Measurements from ENCODE around the gene USP3. TPM values are rescaled to one million over a fixed set of nuclear protein-coding genes. Genes with fewer than 3 reads are reported as not detected.

Gene USP3
- total RNA-seq, 1 experiment from 2014 or later = 36.6 TPM

DNA sequence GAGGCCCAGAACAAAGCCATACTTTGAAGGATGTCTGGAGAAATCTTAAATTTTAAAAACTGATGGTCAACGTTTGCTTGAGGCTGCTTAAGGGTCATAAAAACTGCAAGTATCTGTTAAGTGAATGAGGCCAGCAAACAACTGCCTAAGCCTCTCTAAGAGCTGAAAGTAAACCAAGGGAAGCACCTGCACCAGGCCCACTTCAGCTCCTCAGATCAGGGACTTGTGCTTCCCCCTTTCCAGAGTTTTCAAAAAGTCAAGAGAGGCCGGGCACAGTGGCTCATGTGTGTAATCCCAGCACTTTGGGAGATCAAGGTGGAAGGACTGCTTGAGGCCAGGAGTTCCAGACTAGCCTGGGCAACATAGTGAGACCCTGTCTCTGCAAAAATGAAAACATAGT is 101.9 kb downstream of the USP3 start (continued):
- TF ChIP-seq AFF4 (CRISPR knock-in tag; IDR thresholded peaks at IDR 0.05; ENCODE audit: borderline replicate concordance) (no peak), ZBTB43 (CRISPR knock-in tag; IDR thresholded peaks at IDR 0.05) (no peak)

GRCh38 chr15:63608989-63609388 is 104.6 kb downstream of the USP3 start:
- H3K36me3 Mint-ChIP-seq = peaks cover 9% of the 10 kb centered on the region; the same call in 1 of the 2 replicates

GRCh38 chr15:63609448-63609847 is 105.1 kb downstream of the USP3 start:
- Mint-ChIP-seq H3K9me3 (no peaks in the 10 kb centered on the region), H3K4me1 (0 out of 2 replicates have a peak, but pooled peaks cover 4% of the 10 kb centered on the region), H3K27me3 (ENCODE audit: low read depth) (no peaks in the 10 kb centered on the region), H3K27ac (no peak overlapping the region), H3K36me3 (peaks cover 9% of the 10 kb centered on the region; the same call in 1 of the 2 replicates), H3K4me3 (no peak overlapping the region)
- ATAC-seq = no peak
- ChIA-PET CTCF (interaction anchor here (0.5 to 2.2 kb wide), 55 partner anchors 9 to 762 kb away, joined by 3 to 59 read pairs (median 4); partner anchors contain the start of genes DAPK2, PPIB and USP3), POLR2A (no interaction called here)
- TF ChIP-seq, protein P1, sequence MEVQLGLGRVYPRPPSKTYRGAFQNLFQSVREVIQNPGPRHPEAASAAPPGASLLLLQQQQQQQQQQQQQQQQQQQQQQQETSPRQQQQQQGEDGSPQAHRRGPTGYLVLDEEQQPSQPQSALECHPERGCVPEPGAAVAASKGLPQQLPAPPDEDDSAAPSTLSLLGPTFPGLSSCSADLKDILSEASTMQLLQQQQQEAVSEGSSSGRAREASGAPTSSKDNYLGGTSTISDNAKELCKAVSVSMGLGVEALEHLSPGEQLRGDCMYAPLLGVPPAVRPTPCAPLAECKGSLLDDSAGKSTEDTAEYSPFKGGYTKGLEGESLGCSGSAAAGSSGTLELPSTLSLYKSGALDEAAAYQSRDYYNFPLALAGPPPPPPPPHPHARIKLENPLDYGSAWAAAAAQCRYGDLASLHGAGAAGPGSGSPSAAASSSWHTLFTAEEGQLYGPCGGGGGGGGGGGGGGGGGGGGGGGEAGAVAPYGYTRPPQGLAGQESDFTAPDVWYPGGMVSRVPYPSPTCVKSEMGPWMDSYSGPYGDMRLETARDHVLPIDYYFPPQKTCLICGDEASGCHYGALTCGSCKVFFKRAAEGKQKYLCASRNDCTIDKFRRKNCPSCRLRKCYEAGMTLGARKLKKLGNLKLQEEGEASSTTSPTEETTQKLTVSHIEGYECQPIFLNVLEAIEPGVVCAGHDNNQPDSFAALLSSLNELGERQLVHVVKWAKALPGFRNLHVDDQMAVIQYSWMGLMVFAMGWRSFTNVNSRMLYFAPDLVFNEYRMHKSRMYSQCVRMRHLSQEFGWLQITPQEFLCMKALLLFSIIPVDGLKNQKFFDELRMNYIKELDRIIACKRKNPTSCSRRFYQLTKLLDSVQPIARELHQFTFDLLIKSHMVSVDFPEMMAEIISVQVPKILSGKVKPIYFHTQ (CRISPR knock-in tag; IDR thresholded peaks at IDR 0.05) = no peak
- no peak for DNase-seq (ENCODE audit: low spot score)

More at GRCh38 chr15:63608989-63609388, 104.6 kb downstream of the USP3 start:
- no peak for ATAC-seq
- Mint-ChIP-seq H3K9me3 (no peaks in the 10 kb centered on the region), H3K27me3 (ENCODE audit: low read depth) (peaks cover 2% of the 10 kb centered on the region; the same call in 1 of the 2 replicates), H3K27ac (no peak overlapping the region), H3K4me3 (no peak overlapping the region), H3K4me1 (0 out of 2 replicates have a peak, but pooled peaks cover 4% of the 10 kb centered on the region)
- TF ChIP-seq NFYB (CRISPR knock-in tag; conservative IDR thresholded peaks at IDR 0.05; ENCODE audit: low read depth) (no peak), ELF4 (CRISPR knock-in tag; IDR thresholded peaks at IDR 0.05; ENCODE audit: low read depth) (no peak), MYBL2 (CRISPR knock-in tag; IDR thresholded peaks at IDR 0.05) (no peak), FOXK1 (CRISPR knock-in tag; IDR thresholded peaks at IDR 0.05) (no peak), ZNF121 (CRISPR knock-in tag; IDR thresholded peaks at IDR 0.05) (no peak), EMX1 (CRISPR knock-in tag; IDR thresholded peaks at IDR 0.05) (no peak), ZNF423 (CRISPR knock-in tag; IDR thresholded peaks at IDR 0.05) (no peak)
- no peak for DNase-seq (ENCODE audit: low spot score)
- ChIA-PET POLR2A (no interaction called here), CTCF (interaction anchor here (1.0 to 1.4 kb wide), 3 partner anchors 14 to 144 kb away, joined by 3 to 10 read pairs (median 8); no protein-coding TSS in a partner anchor)

- H3K27ac Mint-ChIP-seq = peak overlapping the region; percentile 31; the same call in 1 of the 2 replicates
- no peak overlapping the region for H3K4me3 Mint-ChIP-seq
- ChIA-PET POLR2A (no interaction called here), CTCF (interaction anchor here (0.5 to 2.2 kb wide), 55 partner anchors 10 to 763 kb away, joined by 3 to 59 read pairs (median 4); partner anchors contain the start of genes DAPK2, PPIB and USP3)
- DNase-seq (ENCODE audit: low spot score) = peak; percentile 78
- no peaks in the 10 kb centered on the region for H3K27me3 Mint-ChIP-seq (ENCODE audit: low read depth)
- ATAC-seq = peak; percentile 95
- peaks cover 14% of the 10 kb centered on the region; the same call in 1 of the 2 replicates for H3K36me3 Mint-ChIP-seq
- 0 out of 2 replicates have a peak, but pooled peaks cover 4% of the 10 kb centered on the region for H3K4me1 Mint-ChIP-seq
- no peaks in the 10 kb centered on the region for H3K9me3 Mint-ChIP-seq
- no peak for TF ChIP-seq ETV6 (CRISPR knock-in tag; IDR thresholded peaks at IDR 0.05)
- TF ChIP-seq NFATC4 (CRISPR knock-in tag; IDR thresholded peaks at IDR 0.05) = no peak
- peak; percentile 56 for TF ChIP-seq CTCF (IDR thresholded peaks at IDR 0.05)
These were observed 105.9 kb downstream of the USP3 start for GRCh38 chr15:63610209-63610841.
